ENCODE data around the gene HDAC9.

The HDAC9 gene

DNA sequence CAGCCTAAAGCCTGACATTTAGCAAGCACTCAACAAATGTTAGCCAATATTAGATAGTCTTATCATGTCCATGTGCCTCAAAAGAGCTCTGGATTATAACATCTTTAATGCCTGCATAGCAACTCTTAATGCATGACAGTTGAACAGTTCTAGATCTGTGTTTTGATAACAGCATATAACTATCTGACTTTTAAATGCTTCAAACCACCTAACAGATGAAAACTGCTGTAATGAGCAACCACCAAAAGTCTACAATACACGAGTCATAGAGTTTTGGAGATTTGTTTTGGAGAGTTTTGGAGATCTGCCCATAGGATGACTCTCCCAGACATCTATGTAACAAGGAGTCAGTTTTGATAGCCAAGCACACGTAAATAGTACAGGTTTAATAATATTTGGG, 394.6 kb downstream of the HDAC9 start:
- TF ChIP-seq POLR2AphosphoS5 (IDR thresholded peaks at IDR 0.05; ENCODE audit: low read depth, low read length) (no peak), FOXP2 (optimal IDR thresholded peaks at IDR 0.05; ENCODE audit: borderline replicate concordance, extremely low read depth, extremely low read length, insufficient read depth) (no peak), SIN3A (IDR thresholded peaks at IDR 0.05; ENCODE audit: borderline replicate concordance, insufficient read depth, low read length) (no peak), TAF1 (IDR thresholded peaks at IDR 0.05; ENCODE audit: borderline replicate concordance, insufficient read depth, low read length) (no peak)
- TF ChIP-seq, protein P1, sequence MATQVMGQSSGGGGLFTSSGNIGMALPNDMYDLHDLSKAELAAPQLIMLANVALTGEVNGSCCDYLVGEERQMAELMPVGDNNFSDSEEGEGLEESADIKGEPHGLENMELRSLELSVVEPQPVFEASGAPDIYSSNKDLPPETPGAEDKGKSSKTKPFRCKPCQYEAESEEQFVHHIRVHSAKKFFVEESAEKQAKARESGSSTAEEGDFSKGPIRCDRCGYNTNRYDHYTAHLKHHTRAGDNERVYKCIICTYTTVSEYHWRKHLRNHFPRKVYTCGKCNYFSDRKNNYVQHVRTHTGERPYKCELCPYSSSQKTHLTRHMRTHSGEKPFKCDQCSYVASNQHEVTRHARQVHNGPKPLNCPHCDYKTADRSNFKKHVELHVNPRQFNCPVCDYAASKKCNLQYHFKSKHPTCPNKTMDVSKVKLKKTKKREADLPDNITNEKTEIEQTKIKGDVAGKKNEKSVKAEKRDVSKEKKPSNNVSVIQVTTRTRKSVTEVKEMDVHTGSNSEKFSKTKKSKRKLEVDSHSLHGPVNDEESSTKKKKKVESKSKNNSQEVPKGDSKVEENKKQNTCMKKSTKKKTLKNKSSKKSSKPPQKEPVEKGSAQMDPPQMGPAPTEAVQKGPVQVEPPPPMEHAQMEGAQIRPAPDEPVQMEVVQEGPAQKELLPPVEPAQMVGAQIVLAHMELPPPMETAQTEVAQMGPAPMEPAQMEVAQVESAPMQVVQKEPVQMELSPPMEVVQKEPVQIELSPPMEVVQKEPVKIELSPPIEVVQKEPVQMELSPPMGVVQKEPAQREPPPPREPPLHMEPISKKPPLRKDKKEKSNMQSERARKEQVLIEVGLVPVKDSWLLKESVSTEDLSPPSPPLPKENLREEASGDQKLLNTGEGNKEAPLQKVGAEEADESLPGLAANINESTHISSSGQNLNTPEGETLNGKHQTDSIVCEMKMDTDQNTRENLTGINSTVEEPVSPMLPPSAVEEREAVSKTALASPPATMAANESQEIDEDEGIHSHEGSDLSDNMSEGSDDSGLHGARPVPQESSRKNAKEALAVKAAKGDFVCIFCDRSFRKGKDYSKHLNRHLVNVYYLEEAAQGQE (IDR thresholded peaks at IDR 0.05; ENCODE audit: insufficient read depth in 1 of 2, low read depth in 2 of 2, low read length in 2 of 2): no peak

- TF ChIP-seq FOXP2 (optimal IDR thresholded peaks at IDR 0.05; ENCODE audit: borderline replicate concordance, extremely low read depth, extremely low read length, insufficient read depth) (no peak), TAF1 (IDR thresholded peaks at IDR 0.05; ENCODE audit: borderline replicate concordance, insufficient read depth, low read length) (no peak)
Measured at GRCh38 chr7:18890885-18891621, 395.5 kb downstream of the HDAC9 start.

GRCh38 chr7:18893156-18893555, 397.6 kb downstream of the HDAC9 start:
- TF ChIP-seq SIN3A (IDR thresholded peaks at IDR 0.05; ENCODE audit: borderline replicate concordance, insufficient read depth, low read length) (no peak), POLR2AphosphoS5 (IDR thresholded peaks at IDR 0.05; ENCODE audit: low read depth, low read length) (no peak), FOXP2 (optimal IDR thresholded peaks at IDR 0.05; ENCODE audit: borderline replicate concordance, extremely low read depth, extremely low read length, insufficient read depth) (no peak)

GRCh38 chr7:18894155-18894554, 398.6 kb downstream of the HDAC9 start:
- TF ChIP-seq, protein P1 (IDR thresholded peaks at IDR 0.05; ENCODE audit: insufficient read depth in 1 of 2, low read depth in 2 of 2, low read length in 2 of 2): no peak
- TF ChIP-seq TAF1 (IDR thresholded peaks at IDR 0.05; ENCODE audit: borderline replicate concordance, insufficient read depth, low read length) (no peak), FOXP2 (optimal IDR thresholded peaks at IDR 0.05; ENCODE audit: borderline replicate concordance, extremely low read depth, extremely low read length, insufficient read depth) (no peak), SIN3A (IDR thresholded peaks at IDR 0.05; ENCODE audit: borderline replicate concordance, insufficient read depth, low read length) (no peak), POLR2AphosphoS5 (IDR thresholded peaks at IDR 0.05; ENCODE audit: low read depth, low read length) (no peak)

- no peak for TF ChIP-seq POLR2AphosphoS5 (IDR thresholded peaks at IDR 0.05; ENCODE audit: low read depth, low read length)
- no peak for TF ChIP-seq SIN3A (IDR thresholded peaks at IDR 0.05; ENCODE audit: borderline replicate concordance, insufficient read depth, low read length)
- TF ChIP-seq FOXP2 (optimal IDR thresholded peaks at IDR 0.05; ENCODE audit: borderline replicate concordance, extremely low read depth, extremely low read length, insufficient read depth): no peak
- no peak for TF ChIP-seq TAF1 (IDR thresholded peaks at IDR 0.05; ENCODE audit: borderline replicate concordance, insufficient read depth, low read length)
- TF ChIP-seq, protein P1 (IDR thresholded peaks at IDR 0.05; ENCODE audit: insufficient read depth in 1 of 2, low read depth in 2 of 2, low read length in 2 of 2): no peak
Measured at GRCh38 chr7:18895456-18895855, 399.9 kb downstream of the HDAC9 start.

- TF ChIP-seq SIN3A (IDR thresholded peaks at IDR 0.05; ENCODE audit: borderline replicate concordance, insufficient read depth, low read length): no peak
- TF ChIP-seq FOXP2 (optimal IDR thresholded peaks at IDR 0.05; ENCODE audit: borderline replicate concordance, extremely low read depth, extremely low read length, insufficient read depth): no peak
- TF ChIP-seq POLR2AphosphoS5 (IDR thresholded peaks at IDR 0.05; ENCODE audit: low read depth, low read length): no peak
- TF ChIP-seq, protein P1 (IDR thresholded peaks at IDR 0.05; ENCODE audit: insufficient read depth in 1 of 2, low read depth in 2 of 2, low read length in 2 of 2): no peak
- TF ChIP-seq TAF1 (IDR thresholded peaks at IDR 0.05; ENCODE audit: borderline replicate concordance, insufficient read depth, low read length): no peak
Measured at GRCh38 chr7:18896343-18896975, 400.9 kb downstream of the HDAC9 start.

Measured in PFSK-1 (cell line).